Fibroblast of peridontal ligament (primary cell): ENCODE data around the gene FCN3.

Source experiments
- DNase-seq: peaks from one replicate; pipeline ENCODE4 v3.0.0-alpha.2; 2010; ENCODE audit errors: extremely low read depth

FCN3 gene

DNA sequence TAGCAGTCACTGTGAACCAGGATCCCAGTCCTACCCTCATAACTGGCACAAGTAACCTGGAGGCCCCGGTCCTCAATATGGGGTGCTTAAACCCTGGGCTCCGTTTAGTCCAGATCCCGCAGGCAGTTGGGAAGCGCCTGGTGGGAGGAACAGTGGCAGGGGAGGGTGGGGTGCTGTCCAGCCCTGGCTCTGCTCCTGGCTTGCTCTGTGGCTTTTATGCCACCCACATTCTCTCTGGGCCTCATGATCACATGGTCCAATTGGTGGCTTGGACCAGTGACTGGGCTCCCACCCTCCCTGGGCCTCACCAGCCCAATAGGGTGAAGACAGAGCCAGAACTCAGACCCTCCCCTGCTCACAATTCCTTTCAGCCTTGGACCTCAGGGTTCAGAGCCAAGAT, 5.6 kb upstream of the FCN3 start:
- no peak for DNase-seq

DNA sequence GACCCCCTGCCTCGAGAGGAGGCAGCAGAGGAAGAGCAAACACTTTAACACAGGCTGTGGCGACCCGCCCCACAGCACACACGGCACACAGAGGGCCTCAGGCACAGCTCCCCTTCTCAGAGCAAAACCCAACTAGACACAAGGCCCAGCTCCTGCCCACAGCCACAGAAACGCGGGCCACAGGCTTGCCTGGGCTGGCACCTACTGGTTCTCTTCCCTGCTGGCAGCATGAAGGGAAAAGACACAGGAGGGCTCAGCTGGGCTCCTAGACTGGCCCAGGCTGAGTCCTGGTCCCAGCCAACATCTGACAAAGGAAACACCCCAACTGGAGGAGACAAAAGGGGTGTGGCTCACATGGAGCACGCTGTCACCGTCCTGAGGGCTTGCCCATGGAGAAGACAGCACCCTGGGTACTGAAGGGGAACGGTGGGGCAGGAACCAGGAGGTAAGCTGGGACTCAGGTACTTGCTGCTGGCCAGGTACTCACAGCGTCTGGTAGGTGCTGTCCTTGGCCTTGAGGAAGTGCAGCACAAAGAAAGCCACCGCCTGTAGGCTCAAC, 5.0 kb upstream of the FCN3 start:
- DNase-seq: no peak

DNA sequence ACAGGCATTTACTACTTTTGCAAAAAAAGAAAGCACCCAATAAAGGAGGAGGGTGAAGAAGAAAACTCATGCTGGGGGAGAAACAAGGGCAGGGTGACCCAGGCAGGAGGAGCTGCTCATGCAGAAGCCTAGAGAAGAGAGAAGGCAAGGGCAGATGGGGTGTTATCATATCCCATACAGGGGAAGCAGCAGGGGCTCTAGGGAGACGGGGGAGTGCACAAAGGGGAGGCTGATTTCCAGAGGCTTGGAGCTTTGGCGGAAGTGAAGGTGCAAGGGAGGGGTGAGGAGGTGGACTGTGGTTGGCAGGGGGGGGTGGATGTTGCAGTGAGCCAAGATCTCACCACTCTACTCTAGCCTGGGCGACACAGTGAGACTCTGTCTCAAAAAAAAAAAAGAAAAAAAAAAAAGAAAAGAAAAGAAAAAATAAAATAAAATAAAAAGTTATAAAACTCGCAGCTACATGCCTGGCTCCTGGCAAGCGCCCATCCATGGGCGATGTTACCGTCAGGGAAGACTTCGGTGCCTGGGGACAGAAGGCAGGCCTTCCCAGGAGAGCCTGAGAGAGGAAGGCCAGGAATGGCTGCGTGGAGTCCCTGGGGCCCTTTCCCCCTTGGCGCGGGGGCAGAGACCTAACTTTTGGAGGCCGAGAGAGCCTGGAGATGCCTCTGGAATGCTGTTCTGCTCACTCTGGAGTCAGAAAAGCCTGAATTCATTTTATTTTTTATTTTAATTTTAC, 3.3 kb upstream of the FCN3 start:
- no peak for DNase-seq

DNA sequence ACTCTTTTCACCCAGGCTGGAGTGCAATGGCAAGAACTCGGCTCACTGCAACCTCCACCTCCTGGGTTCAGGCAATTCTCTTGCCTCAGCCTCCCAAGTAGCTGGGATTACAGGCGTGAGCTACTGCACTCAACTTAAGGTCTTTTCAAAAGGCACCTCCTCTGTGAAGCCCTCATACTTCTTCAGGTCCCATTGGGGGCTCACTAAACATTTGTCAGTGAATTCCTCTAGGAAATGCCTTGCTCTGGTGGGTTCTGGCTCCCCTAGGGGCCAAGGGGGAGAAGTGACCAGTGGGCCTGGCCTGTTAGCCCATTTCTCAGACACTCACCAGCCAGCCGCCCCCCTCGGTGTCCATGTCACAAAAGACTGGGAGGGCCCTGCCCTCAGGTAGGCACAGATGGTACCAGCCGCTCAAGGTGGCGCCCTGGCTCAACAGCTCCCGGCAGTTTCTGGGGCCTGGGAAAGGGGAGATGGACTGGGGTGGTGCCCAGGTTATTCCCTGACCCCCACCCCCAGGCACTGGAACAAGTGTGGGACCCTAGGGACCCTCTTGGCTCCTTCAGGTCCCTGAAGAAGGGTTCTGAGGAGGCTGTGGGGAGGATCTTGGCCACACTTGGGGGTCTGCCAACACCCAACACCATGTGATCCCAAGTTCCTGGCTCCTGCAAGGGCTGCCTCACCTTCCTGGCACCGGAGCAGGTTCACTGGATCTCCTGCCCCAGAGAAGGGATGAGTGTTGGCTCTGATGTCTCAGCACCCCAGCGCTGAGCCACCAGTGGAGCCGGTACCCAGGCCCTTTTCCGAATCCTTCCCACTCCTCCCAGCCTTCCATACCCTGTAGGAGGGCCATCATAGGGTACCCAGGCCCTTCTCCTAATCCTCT, 1.6 kb downstream of the FCN3 start:
- no peak for DNase-seq

DNA sequence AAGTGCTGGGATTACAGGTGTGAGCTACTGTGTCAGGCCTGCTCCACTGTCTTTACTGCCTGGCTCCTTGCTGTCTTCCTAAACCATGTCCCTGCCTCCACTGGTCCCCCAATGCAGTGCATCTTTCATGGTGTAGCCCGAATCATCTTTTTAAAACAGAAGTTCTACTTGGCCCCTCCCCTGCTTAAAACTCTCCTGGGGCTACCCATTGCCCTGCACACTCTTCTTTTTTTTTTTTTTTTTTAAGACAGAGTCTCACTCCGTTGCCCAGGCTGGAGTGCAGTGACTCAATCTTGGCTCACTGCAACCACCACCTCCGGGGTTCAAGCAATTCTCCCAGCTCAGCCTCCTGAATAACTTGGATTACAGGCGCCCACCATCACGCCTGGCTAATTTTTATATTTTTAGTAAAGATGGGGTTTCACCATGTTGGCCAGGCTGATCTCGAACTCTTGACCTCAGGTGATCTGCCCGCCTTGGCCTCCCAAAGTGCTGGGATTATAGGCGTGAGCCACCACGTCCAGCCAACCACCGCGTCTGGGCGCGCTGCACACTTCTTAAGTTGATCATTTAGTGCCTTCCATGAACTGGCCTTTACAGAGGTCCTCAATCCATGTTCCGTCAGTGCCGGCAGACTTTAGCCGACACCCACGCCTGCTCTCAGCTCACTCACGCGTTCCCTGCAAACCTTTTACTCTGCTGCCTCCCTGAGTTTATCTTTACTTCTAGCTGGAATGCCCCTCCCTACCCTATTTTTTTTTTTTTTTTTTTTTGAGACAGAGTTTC, 2.4 kb downstream of the FCN3 start:
- no peak for DNase-seq

DNA sequence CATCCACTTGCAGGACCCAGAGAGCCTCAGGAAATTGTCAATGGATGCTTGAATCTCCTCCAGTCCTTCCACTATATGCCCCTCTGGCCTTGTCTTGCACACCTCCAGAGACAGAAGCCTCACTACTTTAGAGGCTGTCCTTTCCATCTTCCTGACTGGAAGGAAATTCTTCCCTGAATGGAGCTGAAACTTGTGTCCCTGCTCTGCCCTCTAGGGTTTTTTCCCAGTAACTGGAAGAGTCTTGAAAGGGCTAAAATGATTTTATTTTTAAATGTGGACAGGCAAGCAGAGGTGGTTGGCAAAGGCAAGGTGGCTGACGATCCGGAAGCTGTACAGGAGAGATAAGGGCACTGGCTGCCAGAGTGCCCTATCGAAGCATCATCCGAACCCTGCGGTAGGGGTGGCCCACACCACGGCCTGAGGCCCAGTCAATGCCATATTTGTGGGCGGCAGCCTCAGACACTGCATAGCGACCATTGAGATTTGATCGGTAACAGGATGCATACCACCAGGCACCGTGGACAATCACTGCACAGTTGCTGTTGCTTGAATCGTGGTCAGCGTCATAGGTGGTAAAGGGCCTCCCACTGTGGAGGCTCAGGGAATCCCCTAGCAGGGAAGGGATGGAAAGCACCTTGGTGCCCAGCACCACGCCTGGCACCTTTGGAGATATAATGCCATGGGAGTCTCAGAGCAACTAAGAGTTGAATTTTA, 5.6 kb downstream of the FCN3 start:
- peak; percentile 57 for DNase-seq

DNA sequence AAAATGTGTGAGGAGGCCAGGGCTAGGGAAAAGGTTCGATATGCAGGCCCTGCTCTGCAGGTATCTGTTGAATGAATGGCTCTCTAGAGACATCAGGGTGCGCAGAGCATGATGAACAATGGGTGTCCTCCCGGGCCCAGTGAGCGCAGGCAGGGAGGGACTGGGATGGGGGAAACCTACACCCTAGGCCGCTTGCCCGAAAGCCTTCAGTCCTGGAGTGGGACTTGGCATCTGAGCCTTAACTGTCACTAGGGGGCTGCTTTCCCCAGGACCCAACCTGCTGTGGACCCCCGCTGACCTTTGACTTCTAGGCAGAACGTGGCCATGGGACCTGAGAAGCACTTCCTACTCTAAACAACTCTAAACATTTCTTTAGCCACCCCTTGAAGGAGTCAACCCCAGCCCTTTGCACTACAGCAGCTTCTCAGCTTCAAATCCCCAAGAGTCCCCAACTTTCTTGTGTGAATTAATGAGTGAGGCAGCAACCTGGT, 7.4 kb downstream of the FCN3 start:
- DNase-seq: no peak

DNA sequence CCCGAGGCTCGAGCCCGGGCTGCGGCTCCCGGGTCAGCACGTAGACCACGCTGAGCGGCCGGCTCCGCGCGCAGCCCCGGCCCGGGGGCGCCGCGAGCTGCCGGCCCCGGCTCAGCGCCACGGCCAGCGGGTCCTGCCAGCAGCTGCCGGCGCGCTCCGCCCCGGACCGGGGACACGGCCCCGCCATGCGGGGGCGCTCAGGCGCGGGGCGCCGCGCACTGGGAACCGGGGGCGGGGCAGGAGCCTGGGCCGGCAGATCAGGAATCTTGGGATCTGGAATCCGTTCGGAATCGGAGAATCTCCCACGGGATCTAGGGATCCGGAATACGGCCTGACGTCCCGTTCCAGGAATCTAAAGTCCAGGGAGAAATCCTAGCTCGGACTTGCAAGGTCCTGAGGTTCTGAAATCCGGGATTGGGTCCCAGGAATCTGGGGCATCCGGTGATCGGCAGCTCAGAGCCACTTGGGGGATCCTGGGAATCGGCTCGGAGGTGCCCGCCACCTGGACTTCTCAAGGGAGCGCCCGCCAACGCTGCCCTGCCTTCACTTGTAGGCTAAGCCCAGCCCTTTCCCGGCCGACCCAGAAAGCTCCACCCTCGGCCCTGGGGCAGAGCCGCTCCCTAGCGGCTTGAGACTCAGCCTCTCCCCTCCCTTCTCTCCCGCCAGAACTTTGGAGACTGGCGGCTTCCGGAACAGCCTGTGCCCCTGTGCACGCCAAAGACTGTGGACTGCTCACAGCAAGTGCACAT, 8.0 kb downstream of the FCN3 start, which contains the start of gene MAP3K6:
TSS of gene MAP3K6 (minus strand) at position 551 of the 749 bp plus-strand sequence. CDS start at position 187, 364 bp downstream.
- DNase-seq: peak; percentile 81

DNA sequence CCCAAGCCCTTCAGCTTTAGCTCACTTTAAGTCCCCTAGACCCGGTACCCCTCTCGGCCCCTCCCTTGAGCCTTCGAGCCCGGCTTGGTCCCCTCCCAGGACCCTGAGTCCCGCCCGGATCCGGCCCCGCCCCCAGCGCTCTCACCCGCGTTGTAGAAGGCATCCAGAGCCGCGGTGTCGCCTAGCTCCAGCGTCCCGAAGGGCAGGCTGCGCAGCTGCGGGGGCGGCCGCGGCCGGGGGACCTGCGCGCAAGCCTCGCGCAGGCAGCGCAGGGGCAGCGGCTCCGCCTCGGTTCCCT, 8.6 kb downstream of the FCN3 start:
- DNase-seq: no peak

DNA sequence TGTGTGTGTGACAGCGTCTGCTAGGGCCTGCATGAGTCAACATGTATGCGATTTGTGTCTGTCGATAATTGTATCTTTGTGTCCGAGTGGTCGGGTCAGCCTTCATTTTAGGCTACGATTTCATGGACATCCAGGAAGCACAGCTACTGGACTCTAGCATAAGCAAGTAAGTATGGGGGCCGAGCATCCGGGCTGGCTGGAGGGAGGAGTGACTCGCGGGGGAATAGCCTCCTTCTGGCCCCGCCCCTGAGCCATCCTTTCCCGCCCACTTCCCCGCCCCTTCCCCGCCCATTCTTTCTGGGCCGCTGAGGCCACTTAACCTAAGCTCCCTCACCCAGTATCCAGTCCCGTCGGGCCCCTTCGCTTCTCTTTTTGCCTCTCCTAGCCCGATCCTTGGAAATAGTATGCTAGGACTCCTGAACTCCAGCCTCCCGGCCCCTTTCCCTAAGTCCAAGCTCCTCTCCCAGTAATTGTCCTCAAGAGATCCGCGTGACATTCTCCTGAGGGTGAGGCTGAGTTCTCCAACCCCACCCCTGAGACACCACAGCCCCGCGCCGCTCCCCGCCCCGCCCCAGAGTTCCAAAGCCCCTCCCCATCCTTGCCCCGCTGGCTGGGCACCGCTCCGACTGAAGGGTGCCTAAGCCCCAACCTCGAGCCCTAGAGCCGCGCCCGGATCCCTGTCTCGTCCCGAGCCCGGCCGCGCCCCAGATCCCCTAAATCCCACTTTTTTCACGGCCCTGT, 9.1 kb downstream of the FCN3 start:
- peak; percentile 88 for DNase-seq

DNA sequence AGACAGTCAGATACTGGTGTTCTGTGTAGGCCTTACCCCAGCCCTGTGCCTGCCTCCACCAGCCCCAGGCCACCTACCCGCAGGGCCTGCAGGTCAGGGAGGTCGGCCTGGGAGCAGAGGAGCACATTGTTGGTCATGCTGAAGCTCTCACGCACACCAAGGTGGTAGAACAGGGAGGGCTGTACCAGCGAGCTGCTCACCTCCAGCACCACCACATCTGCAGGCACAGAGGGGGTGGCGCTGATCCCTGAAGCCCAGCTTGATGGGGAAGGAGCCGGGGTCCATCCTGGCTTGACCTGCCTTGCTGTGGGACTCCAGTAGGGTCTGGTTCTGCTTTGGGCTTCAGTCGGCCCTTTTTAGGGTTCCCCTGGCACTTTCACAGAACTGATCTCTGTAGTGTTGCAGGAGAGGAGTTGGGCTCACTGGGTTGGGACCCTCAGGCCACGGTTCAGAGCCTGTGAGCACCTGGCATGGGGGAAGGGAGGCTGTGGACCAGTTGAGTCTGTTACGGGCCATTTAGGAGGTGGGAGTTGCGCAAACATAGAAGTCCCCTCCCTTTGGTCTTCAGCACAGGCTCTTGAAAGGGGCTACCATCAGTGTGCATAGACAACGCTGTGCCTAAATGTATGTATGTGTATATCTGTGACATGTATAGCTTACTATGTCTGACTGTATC, 9.8 kb downstream of the FCN3 start:
- DNase-seq: no peak

DNA sequence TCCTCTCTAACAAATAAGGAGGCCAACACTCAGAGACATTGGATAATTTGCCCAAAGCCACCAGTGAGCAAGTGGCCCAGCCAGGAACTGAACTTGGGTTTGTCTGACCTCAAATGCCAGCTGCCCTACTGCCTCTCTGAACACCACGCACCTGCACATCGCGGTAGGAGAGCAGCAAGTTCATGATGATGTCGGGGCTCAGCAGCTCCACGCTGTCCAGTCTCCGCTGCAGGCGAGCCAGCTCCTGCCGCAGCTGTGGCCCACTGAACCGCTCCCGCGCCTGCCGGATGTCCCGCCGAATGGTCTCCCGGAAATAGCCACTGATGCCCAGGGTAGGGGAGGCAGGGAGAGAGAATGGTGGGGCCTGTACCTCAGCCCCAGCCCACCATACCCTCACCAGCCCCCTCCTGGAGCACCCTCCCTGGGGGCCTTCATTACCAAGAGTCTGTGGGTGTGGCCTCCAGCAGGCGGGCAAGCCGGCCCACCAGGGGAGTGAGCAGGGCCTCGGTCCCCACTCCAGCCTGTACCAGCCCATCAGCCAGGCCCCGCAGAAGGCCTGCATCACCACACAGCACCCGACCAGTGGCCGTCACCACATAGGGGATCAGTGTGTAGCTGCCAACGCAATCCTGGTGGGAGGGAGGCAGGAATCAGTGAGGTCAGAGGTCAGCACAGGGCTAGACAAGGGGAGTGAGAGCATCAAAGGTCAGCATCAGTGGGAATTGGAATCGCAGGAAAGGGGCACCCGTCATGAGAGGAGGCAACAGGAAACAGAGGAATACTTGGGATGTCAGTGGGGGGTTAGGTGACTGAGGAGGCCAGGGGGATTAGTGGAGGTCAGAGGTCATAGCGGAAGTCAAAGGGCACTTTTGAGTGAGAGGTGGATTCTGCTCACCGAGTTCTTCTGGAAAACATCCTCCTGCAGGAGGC, 10.6 kb downstream of the FCN3 start:
- DNase-seq: no peak

DNA sequence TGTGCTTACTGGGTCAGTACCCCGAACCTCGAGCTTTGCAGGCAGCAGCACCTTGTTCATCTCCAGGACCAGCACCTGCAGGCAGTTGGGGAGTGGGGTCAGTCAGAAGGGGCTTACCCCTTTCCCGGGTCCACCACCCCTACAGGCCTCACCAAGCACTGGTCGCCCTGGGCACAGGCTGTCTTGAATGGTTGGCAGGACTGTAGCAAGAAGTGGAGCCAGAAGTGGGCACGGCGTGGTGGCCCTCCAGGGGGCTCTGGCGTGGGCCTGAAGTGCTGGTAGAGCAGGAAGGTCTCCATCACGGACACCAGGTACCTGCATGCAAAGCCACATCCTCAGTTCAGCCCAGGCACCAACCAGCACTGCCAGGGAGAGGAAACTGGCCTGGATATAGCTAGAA, 13.1 kb downstream of the FCN3 start:
- DNase-seq: no peak

DNA sequence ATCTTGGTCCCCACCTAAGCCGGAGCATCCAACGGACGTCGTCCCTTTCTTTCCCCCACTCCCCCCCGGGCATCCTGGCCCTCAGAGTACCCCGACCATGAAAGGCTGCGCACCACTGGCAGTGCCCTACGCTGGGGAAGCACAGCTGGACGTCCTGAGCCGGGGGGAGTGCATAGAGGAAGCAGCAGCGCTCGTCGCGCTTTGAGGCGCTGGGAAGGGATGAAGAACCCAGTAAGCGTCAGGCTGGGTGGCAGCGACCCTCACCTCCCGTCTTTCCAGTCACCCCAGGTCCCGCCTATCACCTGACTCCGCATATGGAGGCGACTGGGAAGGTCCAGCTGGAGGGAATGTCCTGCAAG, 13.6 kb downstream of the FCN3 start:
- DNase-seq: no peak

DNA sequence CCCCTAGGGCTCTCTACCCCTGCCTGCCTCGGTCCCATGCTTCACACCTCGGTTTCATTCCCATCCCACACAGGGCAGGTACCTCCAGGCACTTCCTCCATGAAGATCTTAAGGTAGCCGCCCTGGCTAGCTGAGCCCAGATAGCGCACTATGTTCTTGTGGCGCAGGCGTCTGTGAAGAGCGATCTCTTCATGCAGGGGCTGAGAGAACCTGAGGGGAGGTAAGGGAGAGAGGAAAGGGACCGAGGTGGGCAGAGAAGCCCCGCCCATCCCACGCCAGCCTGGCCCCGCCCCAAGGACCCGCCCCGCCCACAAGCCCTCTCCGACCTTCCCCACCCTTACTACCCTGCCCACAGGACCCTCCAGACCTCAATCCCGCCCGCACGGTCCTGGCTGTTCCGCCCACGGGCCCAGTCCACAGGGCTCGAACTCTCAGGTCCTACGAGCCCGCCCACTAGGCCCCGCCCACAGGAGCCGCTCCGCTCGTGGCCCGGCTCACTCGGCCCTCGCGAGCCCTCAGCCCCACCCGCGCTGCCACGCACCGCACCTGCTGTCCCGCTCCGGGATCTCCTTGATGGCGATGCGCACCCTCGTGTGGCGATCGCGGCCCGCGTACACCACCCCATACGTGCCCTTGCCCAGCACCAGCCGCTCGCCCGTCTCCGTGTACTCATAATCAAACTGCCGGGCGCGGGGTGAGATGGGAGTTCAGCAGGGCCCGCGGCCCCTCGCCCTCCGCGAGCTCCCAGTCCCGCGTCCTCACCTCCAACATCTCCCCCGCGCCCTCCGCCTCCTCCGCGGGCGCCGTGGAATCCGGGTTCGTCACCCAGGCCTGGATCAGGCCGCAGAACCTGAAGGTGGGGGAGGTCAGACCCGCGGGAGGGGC, 14.2 kb downstream of the FCN3 start:
- DNase-seq: no peak

DNA sequence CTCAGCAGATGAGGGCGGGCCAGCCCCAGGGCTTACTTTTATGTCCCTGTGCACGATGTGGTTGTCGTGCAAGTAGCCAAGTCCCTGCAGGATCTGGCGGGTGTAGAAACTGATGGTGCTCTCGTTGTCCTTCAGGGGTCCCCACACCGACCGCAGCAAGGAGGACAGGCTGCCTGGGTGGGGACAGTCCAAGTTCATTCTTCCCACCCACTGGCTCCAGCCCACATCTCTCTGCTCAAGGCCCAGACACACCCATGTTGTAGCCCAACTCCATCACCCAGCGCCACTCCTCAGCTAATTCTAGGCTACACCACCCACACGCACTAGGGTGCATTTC, 14.8 kb downstream of the FCN3 start:
- no peak for DNase-seq

DNA sequence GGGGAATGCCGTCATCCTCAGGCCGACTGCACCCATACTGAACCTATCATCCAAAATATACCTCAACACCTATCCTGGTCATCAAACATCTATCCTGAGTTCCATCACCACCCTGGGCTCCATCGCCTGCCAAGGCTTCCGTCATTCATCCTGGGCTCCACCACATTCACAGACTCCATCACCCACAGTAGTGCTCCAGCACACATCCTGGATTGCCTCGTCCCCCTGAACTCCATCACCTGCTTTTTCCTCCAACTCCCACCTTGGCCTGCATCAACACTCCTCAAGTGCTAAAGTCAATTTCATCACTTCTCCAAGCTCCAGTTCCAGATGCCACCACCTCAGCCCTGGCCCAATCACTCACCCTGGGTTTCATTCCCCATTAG, 15.7 kb downstream of the FCN3 start:
- no peak for DNase-seq
